NT2/D1 (cell line): Measurements from ENCODE around the gene CNNM1.

Source experiments
- SUZ12 ChIP-seq: IDR thresholded peaks from 2 replicates; pipeline ENCODE4 v1.6.1; 2011; ENCODE audit not compliant: insufficient read length, insufficient read depth; ENCODE audit errors: extremely low read depth
- YY1 ChIP-seq: IDR thresholded peaks from 2 replicates; pipeline ENCODE4 v1.6.1; 2011; ENCODE audit not compliant: insufficient read length, insufficient read depth
- ZNF274 ChIP-seq: IDR thresholded peaks from 2 replicates; pipeline ENCODE4 v1.6.1; 2011; ENCODE audit warnings: mild to moderate bottlenecking, low read depth, low read length

DNA sequence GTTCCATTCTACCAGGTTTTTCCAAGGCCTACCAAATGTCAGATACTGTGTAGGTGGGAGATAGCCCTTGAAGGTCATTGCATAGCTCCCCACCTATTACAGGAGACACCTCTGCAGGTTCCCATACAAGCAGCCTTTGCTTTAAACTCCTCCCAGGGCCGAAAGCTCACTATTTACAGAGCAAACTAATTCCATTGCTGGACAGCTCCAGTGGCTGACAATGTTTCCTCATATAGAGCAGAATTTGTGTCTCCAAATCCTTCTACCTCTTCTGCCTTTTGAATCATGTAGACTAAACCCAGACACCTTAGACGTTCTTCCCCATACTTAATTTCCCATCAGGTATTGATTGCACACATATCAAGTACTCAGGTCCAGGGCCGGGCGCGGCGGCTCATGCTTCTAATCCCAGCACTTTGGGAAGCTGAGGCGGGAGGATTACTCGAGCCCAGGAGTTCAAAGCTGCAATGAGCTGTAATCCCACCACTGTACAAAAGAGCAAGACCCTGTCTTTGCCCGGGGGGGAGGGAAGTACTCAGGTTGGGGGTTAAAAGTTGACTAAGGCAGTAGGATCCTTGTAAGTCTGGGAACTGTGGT is 2.1 kb downstream of the CNNM1 start:
- TF ChIP-seq ZNF274 = no peak
- TF ChIP-seq SUZ12 = no peak
- TF ChIP-seq YY1 = no peak
